ENCODE data around the gene FARS2.

The FARS2 gene

DNA sequence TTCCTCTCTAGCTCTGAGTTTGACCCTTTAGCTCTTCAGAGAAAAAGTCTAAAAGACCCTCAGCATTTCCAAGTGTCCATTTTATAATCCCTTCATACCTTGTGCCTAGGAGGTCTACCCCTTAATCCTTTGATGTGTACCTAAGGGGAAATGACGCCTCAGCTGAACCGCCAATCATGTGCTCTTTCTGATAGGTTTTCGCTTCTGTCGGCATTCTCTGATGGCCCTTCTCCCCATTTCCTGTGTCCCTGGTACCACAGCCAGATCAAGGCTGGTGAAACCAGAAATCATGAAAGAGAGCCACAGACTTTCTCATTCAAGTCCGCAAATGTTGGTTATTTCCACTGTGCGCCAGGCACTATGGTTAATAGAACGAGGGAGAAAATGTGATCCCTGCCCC lies 333.9 kb downstream of the FARS2 start:
- no peaks in the 10 kb centered on the region for H3K9me3 ChIP-seq (ENCODE audit: control insufficient read depth, insufficient read depth, low read depth, low read length)

GRCh38 chr6:5597413-5597812 lies 336.1 kb downstream of the FARS2 start:
- Histone ChIP-seq H3K27me3 (ENCODE audit: control insufficient read depth, insufficient read depth, low read length) (no peaks in the 10 kb centered on the region), H3K9me3 (ENCODE audit: control insufficient read depth, insufficient read depth, low read depth, low read length) (no peaks in the 10 kb centered on the region), H3K36me3 (ENCODE audit: control insufficient read depth, insufficient read depth, low read length) (no peaks in the 10 kb centered on the region), H3K4me1 (ENCODE audit: control insufficient read depth, insufficient read depth, low read length) (no peaks in the 10 kb centered on the region), H3K27ac (ENCODE audit: low read depth, low read length) (no peak overlapping the region), H3K4me3 (ENCODE audit: low read depth, low read length) (no peak overlapping the region), H3K9ac (ENCODE audit: low read length) (no peak overlapping the region)

More for the DNA sequence above, 333.9 kb downstream of the FARS2 start:
- Histone ChIP-seq H3K36me3 (ENCODE audit: control insufficient read depth, insufficient read depth, low read length) (no peaks in the 10 kb centered on the region), H3K9ac (ENCODE audit: low read length) (no peak overlapping the region), H3K4me1 (ENCODE audit: control insufficient read depth, insufficient read depth, low read length) (no peaks in the 10 kb centered on the region), H3K4me3 (ENCODE audit: low read depth, low read length) (no peak overlapping the region), H3K27ac (ENCODE audit: low read depth, low read length) (no peak overlapping the region), H3K27me3 (ENCODE audit: control insufficient read depth, insufficient read depth, low read length) (no peaks in the 10 kb centered on the region)

DNA sequence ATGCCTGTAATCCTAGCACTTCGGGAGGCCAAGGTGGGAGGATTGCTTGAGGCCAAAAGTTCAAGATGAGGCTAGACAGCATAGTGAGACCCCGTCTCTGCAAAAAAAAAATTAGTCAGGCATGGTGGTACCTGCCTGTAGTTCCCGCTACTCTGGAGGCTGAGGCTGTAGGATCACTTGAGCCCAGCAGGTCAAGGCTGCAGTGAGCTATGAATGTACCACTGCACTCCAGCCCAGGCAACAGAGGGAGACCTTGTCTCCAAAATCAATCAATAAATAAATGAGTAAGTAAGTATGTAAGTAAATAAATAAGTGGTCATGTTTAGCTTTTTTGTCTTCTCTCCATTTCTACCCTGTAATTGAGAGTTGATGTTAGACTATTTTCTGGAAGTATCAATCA lies 336.8 kb downstream of the FARS2 start:
- H3K4me1 ChIP-seq (ENCODE audit: control insufficient read depth, insufficient read depth, low read length), result no peaks in the 10 kb centered on the region
- H3K36me3 ChIP-seq (ENCODE audit: control insufficient read depth, insufficient read depth, low read length), result no peaks in the 10 kb centered on the region
- H3K27ac ChIP-seq (ENCODE audit: low read depth, low read length), result no peak overlapping the region
- no peaks in the 10 kb centered on the region for H3K9me3 ChIP-seq (ENCODE audit: control insufficient read depth, insufficient read depth, low read depth, low read length)
- no peak overlapping the region for H3K9ac ChIP-seq (ENCODE audit: low read length)
- H3K27me3 ChIP-seq (ENCODE audit: control insufficient read depth, insufficient read depth, low read length), result no peaks in the 10 kb centered on the region
- H3K4me3 ChIP-seq (ENCODE audit: low read depth, low read length), result no peak overlapping the region

DNA sequence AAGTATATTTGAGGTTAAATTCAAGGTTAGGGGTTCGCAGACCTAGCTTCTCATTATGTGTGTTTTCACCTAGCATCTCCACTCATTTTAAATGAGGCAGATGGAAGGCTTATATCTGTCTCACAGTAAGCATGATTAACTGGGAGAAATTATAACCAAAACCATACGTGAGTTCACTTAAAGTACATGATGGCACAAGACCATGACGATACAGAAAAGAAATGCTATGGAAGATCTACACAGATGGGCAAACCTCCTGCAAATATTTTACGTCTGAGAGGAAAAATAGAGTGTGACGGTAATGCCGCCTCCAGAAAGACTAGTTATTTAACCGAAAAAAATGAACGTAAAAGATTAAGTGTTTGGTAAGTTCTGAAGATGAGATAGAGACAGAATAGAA lies 337.8 kb downstream of the FARS2 start:
- no peaks in the 10 kb centered on the region for H3K27me3 ChIP-seq (ENCODE audit: control insufficient read depth, insufficient read depth, low read length)
- H3K4me1 ChIP-seq (ENCODE audit: control insufficient read depth, insufficient read depth, low read length), result no peaks in the 10 kb centered on the region
- no peaks in the 10 kb centered on the region for H3K36me3 ChIP-seq (ENCODE audit: control insufficient read depth, insufficient read depth, low read length)
- H3K4me3 ChIP-seq (ENCODE audit: low read depth, low read length), result no peak overlapping the region
- no peaks in the 10 kb centered on the region for H3K9me3 ChIP-seq (ENCODE audit: control insufficient read depth, insufficient read depth, low read depth, low read length)
- no peak overlapping the region for H3K27ac ChIP-seq (ENCODE audit: low read depth, low read length)
- H3K9ac ChIP-seq (ENCODE audit: low read length), result no peak overlapping the region

GRCh38 chr6:5605937-5606336 lies 344.6 kb downstream of the FARS2 start:
- Histone ChIP-seq H3K9me3 (ENCODE audit: control insufficient read depth, insufficient read depth, low read depth, low read length) (no peaks in the 10 kb centered on the region), H3K27me3 (ENCODE audit: control insufficient read depth, insufficient read depth, low read length) (no peaks in the 10 kb centered on the region), H3K9ac (ENCODE audit: low read length) (no peak overlapping the region), H3K4me3 (ENCODE audit: low read depth, low read length) (no peak overlapping the region), H3K27ac (ENCODE audit: low read depth, low read length) (no peak overlapping the region), H3K36me3 (ENCODE audit: control insufficient read depth, insufficient read depth, low read length) (no peaks in the 10 kb centered on the region), H3K4me1 (ENCODE audit: control insufficient read depth, insufficient read depth, low read length) (no peaks in the 10 kb centered on the region)

DNA sequence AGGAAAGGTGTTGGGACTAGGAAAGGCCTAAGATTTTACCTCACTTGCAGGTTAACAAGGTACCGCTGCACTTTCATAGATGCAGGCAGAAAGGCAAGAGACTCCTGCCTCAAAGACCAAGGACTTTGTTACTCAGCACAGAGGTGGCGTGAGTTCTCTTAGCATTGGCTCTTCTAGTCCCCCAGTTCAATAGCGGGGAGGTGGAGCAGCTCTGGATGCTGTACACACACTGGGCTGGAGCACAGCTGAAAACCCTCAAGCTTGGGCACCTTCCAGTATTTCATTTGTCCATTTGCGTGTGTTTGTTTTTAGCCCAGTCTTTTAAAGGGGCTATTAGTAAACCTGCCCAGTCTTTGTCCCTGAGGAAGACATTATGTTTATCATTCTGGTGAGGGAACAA lies 345.2 kb downstream of the FARS2 start:
- Histone ChIP-seq H3K9me3 (ENCODE audit: control insufficient read depth, insufficient read depth, low read depth, low read length) (no peaks in the 10 kb centered on the region), H3K9ac (ENCODE audit: low read length) (no peak overlapping the region), H3K27ac (ENCODE audit: low read depth, low read length) (no peak overlapping the region), H3K27me3 (ENCODE audit: control insufficient read depth, insufficient read depth, low read length) (no peaks in the 10 kb centered on the region), H3K36me3 (ENCODE audit: control insufficient read depth, insufficient read depth, low read length) (no peaks in the 10 kb centered on the region), H3K4me1 (ENCODE audit: control insufficient read depth, insufficient read depth, low read length) (no peaks in the 10 kb centered on the region), H3K4me3 (ENCODE audit: low read depth, low read length) (no peak overlapping the region)

DNA sequence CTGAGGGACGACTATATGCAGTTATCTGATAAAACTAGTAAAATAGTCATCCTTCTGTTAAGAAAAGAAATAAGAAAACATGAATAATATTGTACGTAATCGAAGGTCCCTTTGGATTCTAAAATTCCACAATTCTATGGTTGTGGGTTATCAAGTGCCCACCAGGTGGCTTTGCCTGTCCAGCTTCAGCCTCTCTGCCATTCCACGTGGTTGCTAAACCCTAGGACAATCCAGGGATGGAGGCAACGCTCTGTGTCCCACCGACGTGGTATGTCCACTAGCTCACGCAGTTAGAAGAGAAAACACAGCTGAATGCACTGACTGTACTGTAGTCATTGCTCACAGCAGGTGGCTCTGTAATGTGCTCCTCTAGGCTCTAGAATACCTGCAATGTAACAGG lies 349.3 kb downstream of the FARS2 start:
- H3K4me3 ChIP-seq (ENCODE audit: low read depth, low read length), result no peak overlapping the region

DNA sequence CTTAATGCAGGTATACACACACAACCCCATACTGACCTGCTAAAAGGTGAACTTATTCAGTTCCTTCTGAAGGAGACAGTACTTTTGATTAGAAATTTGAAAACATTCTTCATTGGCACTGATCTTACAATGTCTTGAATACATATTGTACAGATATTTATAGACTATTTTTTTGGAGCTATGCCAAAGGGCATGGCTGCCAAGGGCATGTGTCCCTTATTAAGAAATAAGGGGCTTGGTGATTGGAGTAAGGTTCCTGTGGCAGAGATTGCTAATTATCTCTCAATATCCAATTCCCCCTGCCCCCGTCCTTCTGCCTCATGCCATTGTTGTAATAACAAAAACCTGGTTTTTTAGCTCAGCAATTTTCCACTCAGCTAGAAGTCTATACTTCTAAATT lies 355.9 kb downstream of the FARS2 start:
- Histone ChIP-seq H3K36me3 (ENCODE audit: control insufficient read depth, insufficient read depth, low read length) (no peaks in the 10 kb centered on the region), H3K9me3 (ENCODE audit: control insufficient read depth, insufficient read depth, low read depth, low read length) (no peaks in the 10 kb centered on the region), H3K27ac (ENCODE audit: low read depth, low read length) (no peak overlapping the region), H3K4me1 (ENCODE audit: control insufficient read depth, insufficient read depth, low read length) (no peaks in the 10 kb centered on the region), H3K27me3 (ENCODE audit: control insufficient read depth, insufficient read depth, low read length) (no peaks in the 10 kb centered on the region), H3K4me3 (ENCODE audit: low read depth, low read length) (no peak overlapping the region), H3K9ac (ENCODE audit: low read length) (no peak overlapping the region)

More for the DNA sequence above, 349.3 kb downstream of the FARS2 start:
- no peaks in the 10 kb centered on the region for H3K4me1 ChIP-seq (ENCODE audit: control insufficient read depth, insufficient read depth, low read length)
- H3K36me3 ChIP-seq (ENCODE audit: control insufficient read depth, insufficient read depth, low read length), result no peaks in the 10 kb centered on the region
- no peak overlapping the region for H3K27ac ChIP-seq (ENCODE audit: low read depth, low read length)
- no peak overlapping the region for H3K9ac ChIP-seq (ENCODE audit: low read length)
- no peaks in the 10 kb centered on the region for H3K27me3 ChIP-seq (ENCODE audit: control insufficient read depth, insufficient read depth, low read length)
- H3K9me3 ChIP-seq (ENCODE audit: control insufficient read depth, insufficient read depth, low read depth, low read length), result no peaks in the 10 kb centered on the region

DNA sequence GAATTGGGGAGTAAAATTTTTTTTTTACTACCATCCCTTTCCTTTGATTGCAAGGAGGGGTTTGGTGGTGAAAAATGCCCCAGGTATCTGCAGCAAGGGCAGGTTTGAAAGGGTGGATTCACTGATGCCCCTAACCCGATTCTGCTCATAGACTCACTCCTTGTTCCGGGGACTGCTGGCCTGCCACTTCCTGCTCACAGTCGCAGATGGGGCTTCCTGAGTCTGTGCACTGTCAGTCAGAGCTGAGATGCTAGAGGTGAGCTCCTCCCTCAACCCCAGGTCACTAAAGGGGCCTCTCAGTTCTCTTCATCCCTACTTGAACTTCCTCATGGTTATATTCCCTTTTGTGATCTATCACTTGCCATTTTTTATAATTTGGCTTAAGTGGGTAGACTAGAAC lies 357.9 kb downstream of the FARS2 start:
- no peaks in the 10 kb centered on the region for H3K36me3 ChIP-seq (ENCODE audit: control insufficient read depth, insufficient read depth, low read length)
- no peaks in the 10 kb centered on the region for H3K4me1 ChIP-seq (ENCODE audit: control insufficient read depth, insufficient read depth, low read length)
- H3K9me3 ChIP-seq (ENCODE audit: control insufficient read depth, insufficient read depth, low read depth, low read length), result no peaks in the 10 kb centered on the region
- H3K27ac ChIP-seq (ENCODE audit: low read depth, low read length), result no peak overlapping the region
- H3K9ac ChIP-seq (ENCODE audit: low read length), result no peak overlapping the region
- H3K4me3 ChIP-seq (ENCODE audit: low read depth, low read length), result no peak overlapping the region
- H3K27me3 ChIP-seq (ENCODE audit: control insufficient read depth, insufficient read depth, low read length), result no peaks in the 10 kb centered on the region

- no peaks in the 10 kb centered on the region for H3K9me3 ChIP-seq (ENCODE audit: control insufficient read depth, insufficient read depth, low read depth, low read length)
- no peaks in the 10 kb centered on the region for H3K36me3 ChIP-seq (ENCODE audit: control insufficient read depth, insufficient read depth, low read length)
- no peak overlapping the region for H3K9ac ChIP-seq (ENCODE audit: low read length)
- H3K4me1 ChIP-seq (ENCODE audit: control insufficient read depth, insufficient read depth, low read length), result no peaks in the 10 kb centered on the region
- no peak overlapping the region for H3K27ac ChIP-seq (ENCODE audit: low read depth, low read length)
- no peaks in the 10 kb centered on the region for H3K27me3 ChIP-seq (ENCODE audit: control insufficient read depth, insufficient read depth, low read length)
- H3K4me3 ChIP-seq (ENCODE audit: low read depth, low read length), result no peak overlapping the region
Observed at GRCh38 chr6:5622276-5623005, 361.1 kb downstream of the FARS2 start.

DNA sequence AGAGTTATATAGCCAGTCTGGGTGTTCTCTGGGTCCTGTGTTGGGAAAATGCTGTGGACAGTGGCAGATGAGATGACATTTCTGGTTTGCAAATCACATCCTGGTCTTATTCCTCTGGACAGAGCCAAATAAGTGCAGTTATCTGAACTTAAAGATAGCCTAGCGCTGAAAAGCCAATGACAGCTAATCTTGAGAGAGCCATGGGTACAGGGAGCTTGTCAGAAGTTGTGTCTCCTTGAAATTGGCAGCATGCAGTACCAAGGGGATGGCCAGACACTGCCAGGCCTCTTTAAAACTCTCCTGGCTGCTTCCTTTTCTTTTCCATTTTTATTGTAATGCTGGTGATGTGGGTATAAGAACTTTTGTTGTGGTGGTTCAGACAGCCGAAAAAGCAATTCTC lies 362.5 kb downstream of the FARS2 start:
- Histone ChIP-seq H3K4me3 (ENCODE audit: low read depth, low read length) (no peak overlapping the region), H3K4me1 (ENCODE audit: control insufficient read depth, insufficient read depth, low read length) (no peaks in the 10 kb centered on the region)

More for the DNA sequence above, 362.5 kb downstream of the FARS2 start:
- Histone ChIP-seq H3K36me3 (ENCODE audit: control insufficient read depth, insufficient read depth, low read length) (no peaks in the 10 kb centered on the region), H3K27me3 (ENCODE audit: control insufficient read depth, insufficient read depth, low read length) (no peaks in the 10 kb centered on the region), H3K27ac (ENCODE audit: low read depth, low read length) (no peak overlapping the region), H3K9ac (ENCODE audit: low read length) (no peak overlapping the region), H3K9me3 (ENCODE audit: control insufficient read depth, insufficient read depth, low read depth, low read length) (no peaks in the 10 kb centered on the region)

Measured in HUES6 (cell line).